HL-60 (cell line): ENCODE data around the gene LRRC8C.

Experiments used
- DNase-seq, 2 experiments: peaks; one replicate each; pipeline ENCODE4 v3.0.0-alpha.2; 2010 to 2020; ENCODE audit warnings: low read depth in 1 of 2, low spot score in 1 of 2
- H3K27ac ChIP-seq: fragments of 250-450 bp; sonication (Bioruptor Pico); replicated peaks from 2 replicates; pipeline ENCODE4 v1.5.1; 2020; ENCODE audit warnings: mild to moderate bottlenecking, moderate library complexity
- H3K27me3 ChIP-seq: fragments of 250-450 bp; sonication (Bioruptor Pico); 2 replicates; pipeline ENCODE4 v1.5.1; 2021; ENCODE audit warnings: mild to moderate bottlenecking, moderate library complexity; ENCODE audit not compliant: insufficient read depth, poor library complexity, severe bottlenecking
- H3K4me3 ChIP-seq: replicated peaks from 2 replicates; pipeline ENCODE4 v1.5.1; 2011; ENCODE audit warnings: mild to moderate bottlenecking, control low read depth, low read length; ENCODE audit not compliant: insufficient read depth
- CTCF ChIP-seq: IDR thresholded peaks from one replicate; pipeline ENCODE4 v1.5.1; 2011; ENCODE audit warnings: low read length, control low read depth, inconsistent platforms; ENCODE audit not compliant: insufficient read depth
- GABPA ChIP-seq: IDR thresholded peaks from 2 replicates; pipeline ENCODE4 v1.6.1; 2012; ENCODE audit warnings: low read depth
- POLR2AphosphoS5 ChIP-seq: IDR thresholded peaks from 2 replicates; pipeline ENCODE4 v1.6.1; 2012; ENCODE audit warnings: low read depth
- REST ChIP-seq: IDR thresholded peaks from 2 replicates; pipeline ENCODE4 v1.6.1; 2012; ENCODE audit warnings: low read depth; ENCODE audit not compliant: insufficient replicate concordance
- SPI1 ChIP-seq: IDR thresholded peaks from 2 replicates; pipeline ENCODE4 v1.6.1; 2012; ENCODE audit warnings: low read depth, mild to moderate bottlenecking, borderline replicate concordance

The LRRC8C gene

GRCh38 chr1:89762386-89762778 is 129.5 kb downstream of the LRRC8C start:
- H3K27ac ChIP-seq = no peak overlapping the region
- DNase-seq = no peak
- no peak for TF ChIP-seq SPI1
- TF ChIP-seq CTCF = no peak
- TF ChIP-seq POLR2AphosphoS5 = no peak
- TF ChIP-seq REST = no peak
- no peak for TF ChIP-seq GABPA
- H3K4me3 ChIP-seq = no peak overlapping the region
- no peaks in the 10 kb centered on the region for H3K27me3 ChIP-seq

- DNase-seq = peak; percentile 40 to 81
These were observed 130.1 kb downstream of the LRRC8C start for GRCh38 chr1:89762779-89763648.

GRCh38 chr1:89763649-89763986 is 130.7 kb downstream of the LRRC8C start:
- TF ChIP-seq GABPA (no peak), POLR2AphosphoS5 (no peak), SPI1 (no peak), REST (no peak), CTCF (no peak)
- Histone ChIP-seq H3K27ac (no peak overlapping the region), H3K4me3 (no peak overlapping the region), H3K27me3 (no peaks in the 10 kb centered on the region)
- no peak for DNase-seq

More at GRCh38 chr1:89762779-89763648, 130.1 kb downstream of the LRRC8C start:
- TF ChIP-seq SPI1 = no peak
- peak; percentile 96 for TF ChIP-seq CTCF
- peak overlapping the region; percentile 32 for H3K4me3 ChIP-seq
- no peak overlapping the region; the same call in 1 of the 2 replicates for H3K27ac ChIP-seq
- H3K27me3 ChIP-seq = no peaks in the 10 kb centered on the region
